GM12873 (cell line): ENCODE results near the gene EMC10.

Source experiments
- TF ChIP-seq, protein P1 (sequence below): IDR thresholded peaks from 2 replicates; pipeline ENCODE4 v1.5.1; 2012; ENCODE audit warnings: low read depth, mild to moderate bottlenecking, moderate library complexity, low read length, control low read depth; ENCODE audit not compliant: insufficient read depth; ENCODE audit errors: missing control alignments

Gene EMC10

DNA sequence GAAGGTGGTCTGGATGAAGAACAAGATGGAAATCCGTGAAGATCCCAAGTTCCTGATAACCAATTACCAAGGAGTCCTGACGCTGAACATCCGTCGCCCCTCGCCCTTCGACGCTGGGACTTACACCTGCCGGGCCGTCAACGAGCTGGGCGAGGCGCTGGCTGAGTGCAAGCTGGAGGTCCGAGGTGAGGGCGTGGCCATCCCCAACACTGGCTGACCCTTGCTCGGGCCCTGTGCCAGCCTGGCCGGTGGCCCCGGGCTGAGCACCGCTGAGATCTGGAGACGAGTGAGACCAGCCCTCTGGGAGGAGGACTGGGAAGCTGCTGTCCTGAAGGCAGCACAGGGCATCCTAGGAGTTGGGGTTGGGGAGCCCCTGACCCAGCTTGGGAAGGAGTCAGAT is 12.0 kb upstream of the EMC10 start:
- TF ChIP-seq, protein P1, sequence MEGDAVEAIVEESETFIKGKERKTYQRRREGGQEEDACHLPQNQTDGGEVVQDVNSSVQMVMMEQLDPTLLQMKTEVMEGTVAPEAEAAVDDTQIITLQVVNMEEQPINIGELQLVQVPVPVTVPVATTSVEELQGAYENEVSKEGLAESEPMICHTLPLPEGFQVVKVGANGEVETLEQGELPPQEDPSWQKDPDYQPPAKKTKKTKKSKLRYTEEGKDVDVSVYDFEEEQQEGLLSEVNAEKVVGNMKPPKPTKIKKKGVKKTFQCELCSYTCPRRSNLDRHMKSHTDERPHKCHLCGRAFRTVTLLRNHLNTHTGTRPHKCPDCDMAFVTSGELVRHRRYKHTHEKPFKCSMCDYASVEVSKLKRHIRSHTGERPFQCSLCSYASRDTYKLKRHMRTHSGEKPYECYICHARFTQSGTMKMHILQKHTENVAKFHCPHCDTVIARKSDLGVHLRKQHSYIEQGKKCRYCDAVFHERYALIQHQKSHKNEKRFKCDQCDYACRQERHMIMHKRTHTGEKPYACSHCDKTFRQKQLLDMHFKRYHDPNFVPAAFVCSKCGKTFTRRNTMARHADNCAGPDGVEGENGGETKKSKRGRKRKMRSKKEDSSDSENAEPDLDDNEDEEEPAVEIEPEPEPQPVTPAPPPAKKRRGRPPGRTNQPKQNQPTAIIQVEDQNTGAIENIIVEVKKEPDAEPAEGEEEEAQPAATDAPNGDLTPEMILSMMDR, result no peak

DNA sequence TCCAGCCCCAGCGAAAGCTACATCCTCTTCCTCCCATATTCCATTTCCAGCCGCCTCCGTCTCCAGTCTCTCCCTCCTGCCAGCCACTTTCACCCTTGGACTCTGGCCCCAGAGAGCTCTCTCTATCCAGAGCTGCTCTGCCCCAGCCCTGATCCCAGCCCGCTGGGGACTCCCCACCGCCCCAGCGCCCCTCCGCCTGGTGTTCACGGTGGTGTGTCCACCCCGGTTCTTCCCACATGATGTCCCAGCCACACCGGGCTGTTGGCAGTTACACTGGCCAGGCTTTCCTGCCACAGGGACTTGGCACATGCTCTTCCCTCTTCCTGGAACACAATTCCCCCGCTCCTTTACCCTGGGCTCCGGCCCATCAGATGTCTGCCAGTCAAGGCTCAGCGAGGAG is 11.3 kb upstream of the EMC10 start:
- TF ChIP-seq, protein P1, result no peak

DNA sequence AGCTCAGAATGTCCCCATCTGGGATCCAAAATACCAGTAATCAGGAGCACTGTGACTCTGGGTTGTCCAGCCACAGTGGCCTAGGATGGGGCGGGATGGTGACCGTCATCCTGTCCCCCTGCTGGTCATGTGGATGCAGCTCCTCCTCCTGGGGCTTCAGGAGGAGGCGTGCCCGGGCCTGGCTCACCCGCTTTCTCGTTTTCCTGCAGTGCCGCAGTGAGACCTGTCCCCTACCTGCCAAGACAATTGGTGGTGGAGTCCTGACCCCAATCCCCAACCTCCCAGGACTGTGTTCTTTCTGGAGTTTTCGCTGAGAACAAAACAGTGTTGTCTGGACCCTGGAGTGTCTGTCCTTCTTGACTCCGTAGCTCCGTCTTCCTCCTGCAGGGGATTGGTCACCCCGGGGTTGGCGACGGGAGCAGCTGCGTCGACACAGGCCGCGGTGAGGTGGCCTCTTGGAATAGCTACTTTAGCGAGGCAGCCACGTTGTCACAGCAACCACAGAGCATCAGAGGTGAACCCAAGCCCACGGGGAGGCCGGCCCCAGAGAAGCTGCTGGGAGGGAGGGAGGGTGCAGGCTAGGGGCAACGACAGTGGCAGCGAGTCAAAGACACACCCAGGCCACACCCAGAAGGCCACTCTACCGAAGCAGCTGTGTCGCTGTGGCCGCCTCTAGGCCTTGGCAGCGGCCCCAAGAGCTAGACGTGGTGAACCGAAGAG is 10.2 kb upstream of the EMC10 start:
- TF ChIP-seq, protein P1, result peak; percentile 20

- TF ChIP-seq, protein P1, result no peak
Observed at GRCh38 chr19:50466706-50467039, 9.6 kb upstream of the EMC10 start.

DNA sequence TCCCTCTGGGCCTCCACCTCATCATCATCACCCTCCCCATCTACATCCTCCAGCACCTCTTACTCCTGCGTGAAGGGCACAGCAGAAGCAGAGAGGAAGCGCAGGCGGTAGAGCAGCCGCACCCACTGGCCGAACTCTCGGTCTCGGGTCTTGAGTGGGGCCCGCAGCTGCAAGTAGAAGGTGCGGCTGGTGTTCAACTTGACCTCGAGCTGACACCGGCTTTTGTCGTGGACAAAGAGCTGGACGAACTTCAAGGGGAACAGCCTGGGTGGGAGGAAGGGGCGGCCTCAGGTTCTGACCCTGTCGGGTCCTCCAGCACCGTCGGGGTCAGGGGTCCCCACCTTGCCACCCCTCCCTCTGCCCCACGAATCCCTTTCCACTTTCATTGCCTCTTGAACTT is 8.7 kb upstream of the EMC10 start:
- TF ChIP-seq, protein P1, result no peak

DNA sequence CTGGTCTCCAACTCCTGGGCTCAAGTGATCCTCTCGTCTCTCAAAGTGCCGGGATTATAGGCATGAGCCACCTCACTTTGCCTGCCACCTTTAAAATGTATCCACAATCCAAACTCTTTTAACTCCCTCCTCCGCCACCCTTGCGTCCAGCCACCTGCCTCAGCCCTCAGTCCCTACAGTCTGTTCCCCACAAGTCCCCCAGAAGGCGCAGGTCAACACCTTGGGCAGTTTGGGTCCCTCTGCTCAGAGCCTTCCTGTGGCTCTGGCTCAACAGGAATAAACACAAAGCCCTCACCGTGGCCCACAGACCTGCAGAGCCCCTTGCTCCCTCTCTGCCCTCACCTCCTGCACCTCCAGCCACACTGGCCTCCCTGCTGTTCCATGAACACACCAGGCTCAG is 7.5 kb upstream of the EMC10 start:
- TF ChIP-seq, protein P1, result no peak

DNA sequence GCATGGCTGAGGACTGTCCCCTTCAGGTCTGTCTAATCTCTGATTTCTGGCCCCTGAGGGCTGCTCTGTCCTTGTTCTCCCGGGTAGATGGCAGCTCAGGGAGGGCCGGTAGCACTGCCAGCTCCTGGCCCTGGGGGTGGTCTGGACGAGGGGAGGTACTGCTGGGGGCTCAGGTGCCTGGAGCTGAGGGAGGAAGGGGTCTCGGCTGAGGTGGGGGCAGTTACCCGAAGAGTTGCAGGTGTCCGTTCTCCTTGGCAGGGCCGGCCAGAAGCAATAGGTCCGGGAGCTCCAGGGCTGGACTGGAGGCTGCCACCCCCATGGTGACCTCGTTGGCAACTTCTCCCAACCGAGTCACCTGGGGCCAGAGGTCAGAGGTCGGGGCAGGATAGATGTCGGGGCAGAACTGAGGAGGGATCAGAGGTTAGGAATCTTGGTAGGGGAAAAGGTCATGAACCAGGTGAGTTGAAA is 1.2 kb upstream of the EMC10 start:
- TF ChIP-seq, protein P1, result no peak
